WTC11 (cell line): ENCODE data around the gene MID1. TPM values are rescaled to one million over a fixed set of nuclear protein-coding genes. Genes with fewer than 3 reads are reported as not detected.

Experiments used
- ATAC-seq: fragments of 200-7000 bp; cut with Tn5 transposase; 2 replicates; pipeline ENCODE4 v1.10.0; 2021; ENCODE audit warnings: mild to moderate bottlenecking, moderate library complexity
- CTCF ChIA-PET: fragments of 300-600 bp; sonication (Branson Sonifier 250); formaldehyde crosslinking; loops from one replicate; lab custom pipeline; 2021; ENCODE audit warnings: antibody characterized with exemption; lab: Charles Lee
- POLR2A ChIA-PET: fragments of 350-600 bp; sonication (Branson Sonifier 250); formaldehyde crosslinking; loops from one replicate; lab custom pipeline; 2021; ENCODE audit warnings: antibody characterized with exemption; lab: Charles Lee
- DNase-seq: peaks from one replicate; pipeline ENCODE4 v3.0.0; 2021; ENCODE audit warnings: low spot score
- H3K27ac Mint-ChIP-seq: 2 replicates; pipeline ENCODE4 v1.8.0; 2021; ENCODE audit warnings: mixed read lengths
- H3K27me3 Mint-ChIP-seq: 2 replicates; pipeline ENCODE4 v1.8.0; 2021; ENCODE audit warnings: low read depth, mild to moderate bottlenecking, moderate library complexity, mixed read lengths
- H3K36me3 Mint-ChIP-seq: 2 replicates; pipeline ENCODE4 v1.8.0; 2021; ENCODE audit warnings: mixed read lengths
- H3K4me1 Mint-ChIP-seq: 2 replicates; pipeline ENCODE4 v1.8.0; 2022; ENCODE audit warnings: mixed read lengths
- H3K4me3 Mint-ChIP-seq: 2 replicates; pipeline ENCODE4 v1.8.0; 2021; ENCODE audit warnings: mild to moderate bottlenecking, moderate library complexity, mixed read lengths
- H3K9me3 Mint-ChIP-seq: 2 replicates; pipeline ENCODE4 v1.8.0; 2021; ENCODE audit warnings: mixed read lengths
- ATF1 ChIP-seq: sonication (generic); formaldehyde crosslinking; IDR thresholded peaks from 2 replicates; pipeline ENCODE4 v1.8.1; 2023; ENCODE audit warnings: mild to moderate bottlenecking, moderate library complexity, missing genetic modification reagents
- ATF6 ChIP-seq: sonication (generic); formaldehyde crosslinking; IDR thresholded peaks from 2 replicates; pipeline ENCODE4 v1.8.1; 2023; ENCODE audit warnings: mild to moderate bottlenecking, missing genetic modification reagents
- CREM ChIP-seq: sonication (generic); formaldehyde crosslinking; IDR thresholded peaks from 2 replicates; pipeline ENCODE4 v1.8.1; 2022; ENCODE audit warnings: mild to moderate bottlenecking, missing genetic modification reagents, moderate library complexity
- ERG ChIP-seq: fragments of 250-450 bp; sonication (Bioruptor Pico); IDR thresholded peaks from 2 replicates; pipeline ENCODE4 v1.8.0; 2021; ENCODE audit warnings: mild to moderate bottlenecking
- MAX ChIP-seq: sonication (generic); formaldehyde crosslinking; IDR thresholded peaks from 2 replicates; pipeline ENCODE4 v1.8.0; 2022; ENCODE audit warnings: mild to moderate bottlenecking, missing genetic modification reagents
- NFATC4 ChIP-seq: fragments of 250-450 bp; sonication (Bioruptor Pico); IDR thresholded peaks from 2 replicates; pipeline ENCODE4 v1.9.0; 2021; ENCODE audit warnings: mild to moderate bottlenecking
- NR1H2 ChIP-seq: sonication (generic); formaldehyde crosslinking; IDR thresholded peaks from 2 replicates; pipeline ENCODE4 v1.9.0; 2021; ENCODE audit warnings: mild to moderate bottlenecking, moderate library complexity, missing genetic modification reagents
- NR3C1 ChIP-seq: sonication (generic); formaldehyde crosslinking; conservative IDR thresholded peaks from 2 replicates; pipeline ENCODE4 v1.8.1; 2023; ENCODE audit warnings: low read depth, mild to moderate bottlenecking, missing genetic modification reagents
- RELA ChIP-seq: sonication (generic); formaldehyde crosslinking; IDR thresholded peaks from 2 replicates; pipeline ENCODE4 v1.8.1; 2022; ENCODE audit warnings: missing genetic modification reagents, mild to moderate bottlenecking, borderline replicate concordance
- RORB ChIP-seq: fragments of 250-450 bp; sonication (Bioruptor Pico); IDR thresholded peaks from 2 replicates; pipeline ENCODE4 v1.9.0; 2021; ENCODE audit warnings: mild to moderate bottlenecking
- TCF7 ChIP-seq: sonication (generic); formaldehyde crosslinking; IDR thresholded peaks from 2 replicates; pipeline ENCODE4 v1.8.0; 2022; ENCODE audit warnings: mild to moderate bottlenecking, low read depth, missing genetic modification reagents, moderate library complexity
- ZMAT4 ChIP-seq: fragments of 250-450 bp; sonication (Bioruptor Pico); IDR thresholded peaks from 2 replicates; pipeline ENCODE4 v1.9.0; 2021; ENCODE audit warnings: mild to moderate bottlenecking
- ZNF281 ChIP-seq: sonication (generic); formaldehyde crosslinking; IDR thresholded peaks from 2 replicates; pipeline ENCODE4 v1.8.0; 2023; ENCODE audit warnings: mild to moderate bottlenecking, missing genetic modification reagents
- ZNF532 ChIP-seq: fragments of 250-450 bp; sonication (Bioruptor Pico); IDR thresholded peaks from 2 replicates; pipeline ENCODE4 v1.9.0; 2021; ENCODE audit warnings: mild to moderate bottlenecking, borderline replicate concordance
- total RNA-seq: library from RNA; stranded (reverse); gene quantifications from 3 replicates; pipeline ENCODE4 v1.2.3, GENCODE V29; 2021

Gene MID1
- total RNA-seq, 1 experiment from 2014 or later = 52.2 TPM

- TF ChIP-seq ZNF532 (CRISPR knock-in tag) = no peak
- no peak for TF ChIP-seq ATF1
- no peak for TF ChIP-seq RORB (CRISPR knock-in tag)
- no peak for TF ChIP-seq ZNF281 (CRISPR knock-in tag)
- TF ChIP-seq TCF7 (CRISPR knock-in tag) = no peak
- no peak for TF ChIP-seq NR1H2 (CRISPR knock-in tag)
- TF ChIP-seq ERG (CRISPR knock-in tag) = no peak
- no peak for TF ChIP-seq CREM (CRISPR knock-in tag)
- no peak for TF ChIP-seq NR3C1
- no peak for TF ChIP-seq NFATC4 (CRISPR knock-in tag)
Observed at GRCh38 chrX:10556405-10556804, 64.0 kb downstream of the MID1 start (continued).

- no peaks in the 10 kb centered on the region for H3K9me3 Mint-ChIP-seq
- TF ChIP-seq MAX (CRISPR knock-in tag) = no peak
- no peak for TF ChIP-seq RELA (CRISPR knock-in tag)
- TF ChIP-seq ATF6 (CRISPR knock-in tag) = no peak
- no peak for TF ChIP-seq ZMAT4 (CRISPR knock-in tag)
- TF ChIP-seq ZNF532 (CRISPR knock-in tag) = no peak
- peaks cover 5% of the 10 kb centered on the region for H3K36me3 Mint-ChIP-seq
- ATAC-seq (no peak), DNase-seq (no peak)
- CTCF ChIA-PET = no interaction called here
- H3K27ac Mint-ChIP-seq = no peak overlapping the region; the same call in 1 of the 2 replicates
- H3K4me3 Mint-ChIP-seq = no peak overlapping the region
- POLR2A ChIA-PET = no interaction called here
- H3K4me1 Mint-ChIP-seq = peaks cover 40% of the 10 kb centered on the region
- H3K27me3 Mint-ChIP-seq = no peaks in the 10 kb centered on the region
Observed at GRCh38 chrX:10555846-10556245, 64.5 kb downstream of the MID1 start.
